K562 (cell line): ENCODE results near the gene RHOC. TPM values are rescaled to one million over a fixed set of nuclear protein-coding genes. Genes with fewer than 3 reads are reported as not detected.

ENCODE experiments used
- ATAC-seq: fragments of 200-7000 bp; cut with Tn5 transposase; 3 replicates; pipeline ENCODE4 v1.9.1; 2020; ENCODE audit warnings: moderate library complexity
- BruUV-seq: library from RNA; stranded (reverse); fragments of 400-500 nt; replicated peaks from 2 replicates; lab custom pipeline; 2021; lab: Mats Ljungman, UMichigan
- CTCF ChIA-PET: fragments of 300-600 bp; formaldehyde crosslinking; extraction: SDS; loops from one replicate; lab custom pipeline; 2021; ENCODE audit warnings: low intra/inter-chr PET ratio; lab: Yijun Ruan, JAX
- POLR2A ChIA-PET: fragments of 300-600, 350-650 bp; sonication (Branson Sonifier 250); formaldehyde crosslinking; extraction: SDS; loops from one replicate; lab custom pipeline; 2021; ENCODE audit warnings: antibody characterized with exemption, inconsistent platforms; lab: Yijun Ruan, JAX
- DNase-seq, 4 experiments: peaks; one replicate each; pipeline versions ENCODE4 v3.0.0 to v3.0.0-alpha.2; 2011 to 2018; ENCODE audit warnings: low spot score in 3 of 4, mixed read lengths in 3 of 4; ENCODE audit errors: extremely low read depth in 1 of 4
- FAIRE-seq: peaks from 2 replicates; lab custom pipeline; 2011; peaks lifted over from hg19 to GRCh38; lab: Jason Lieb, UNC
- H2AFZ ChIP-seq: 2 replicates; pipeline ENCODE4 v1.6.0; 2011; ENCODE audit warnings: low read depth, low read length, control low read depth, inconsistent platforms
- H3K27ac ChIP-seq: fragments of 200-600 bp; 3 replicates; pipeline ENCODE4 v1.8.0; 2011; ENCODE audit warnings: low read depth, mild to moderate bottlenecking, control low read depth, inconsistent platforms, low read length, moderate library complexity, mixed read lengths; ENCODE audit errors: extremely low read depth
- H3K27me3 ChIP-seq, 2 experiments: fragments of 300-600 bp in 1 of 2; 2 replicates in 1 of 2; 3 replicates in 1 of 2; pipeline versions ENCODE4 v1.6.0 to v1.8.0; 2011; ENCODE audit warnings: inconsistent platforms in 2 of 2, low read length in 2 of 2, mild to moderate bottlenecking in 1 of 2, mixed read lengths in 1 of 2, moderate library complexity in 1 of 2; ENCODE audit not compliant: control insufficient read depth in 2 of 2, insufficient read depth in 2 of 2
- H3K36me3 ChIP-seq: fragments of 300-600 bp; 3 replicates; pipeline ENCODE4 v1.8.0; 2011; ENCODE audit warnings: mild to moderate bottlenecking, low read length, inconsistent platforms; ENCODE audit not compliant: control insufficient read depth, insufficient read depth
- H3K4me1 ChIP-seq, 2 experiments: fragments of 200-600 bp in 1 of 2; replicated peaks in 1 of 2; 2 replicates in 1 of 2; 3 replicates in 1 of 2; pipeline versions ENCODE4 v1.5.1 to v1.8.0; 2011; ENCODE audit warnings: inconsistent platforms in 2 of 2, low read length in 2 of 2, mild to moderate bottlenecking in 1 of 2, mixed read lengths in 1 of 2, moderate library complexity in 1 of 2; ENCODE audit not compliant: control insufficient read depth in 2 of 2, insufficient read depth in 2 of 2
- H3K4me2 ChIP-seq: 2 replicates; pipeline ENCODE4 v1.6.1; 2011; ENCODE audit warnings: low read length, control low read depth, inconsistent platforms, mixed read lengths; ENCODE audit not compliant: insufficient read depth
- H3K4me3 ChIP-seq: fragments of 200-600 bp; sonication (generic), shearing (Covaris generic); 2 replicates; pipeline ENCODE4 v1.5.1; 2016; ENCODE audit warnings: control low read depth, inconsistent platforms
- H3K79me2 ChIP-seq: fragments of 200-600 bp; 3 replicates; pipeline ENCODE4 v1.8.0; 2011; ENCODE audit warnings: low read length, inconsistent platforms; ENCODE audit not compliant: control insufficient read depth, insufficient read depth
- H3K9ac ChIP-seq, 2 experiments: 2 replicates each; pipeline versions ENCODE4 v1.6.0 to v1.6.1; 2011; ENCODE audit warnings: low read depth in 2 of 2, low read length in 2 of 2, control low read depth in 1 of 2, inconsistent platforms in 1 of 2, mild to moderate bottlenecking in 1 of 2, mixed read lengths in 1 of 2; ENCODE audit not compliant: insufficient read depth in 1 of 2
- H3K9me1 ChIP-seq: one replicate; pipeline ENCODE4 v1.6.0; 2011; ENCODE audit warnings: inconsistent platforms, mild to moderate bottlenecking, low read length, moderate library complexity; ENCODE audit not compliant: control insufficient read depth, insufficient read depth
- H3K9me3 ChIP-seq: replicated peaks from 2 replicates; pipeline ENCODE4 v1.5.1; 2011; ENCODE audit warnings: low read depth, low read length, inconsistent platforms; ENCODE audit not compliant: control insufficient read depth, insufficient read depth
- H4K20me1 ChIP-seq: replicated peaks from 2 replicates; pipeline ENCODE4 v1.6.1; 2011; ENCODE audit warnings: low read length, inconsistent platforms, mixed read lengths; ENCODE audit not compliant: control insufficient read depth, insufficient read depth
- CUX1 ChIP-seq: fragments of 200-800 bp; sonication (Bioruptor generic); IDR thresholded peaks from 2 replicates; pipeline ENCODE4 v1.6.1; 2016; ENCODE audit warnings: missing genetic modification characterization, missing compliant biosample characterization
- KDM5B ChIP-seq: fragments of 200-600 bp; sonication (generic); IDR thresholded peaks from 2 replicates; pipeline ENCODE4 v1.6.1; 2012; ENCODE audit warnings: low read depth, mild to moderate bottlenecking, moderate library complexity, low read length, control low read depth, inconsistent platforms; ENCODE audit not compliant: insufficient replicate concordance
- MGA ChIP-seq: fragments of 450-650 bp; IDR thresholded peaks from 2 replicates; pipeline ENCODE4 v1.6.1; 2016; ENCODE audit warnings: mild to moderate bottlenecking, moderate library complexity
- WGBS: fragments of 100-300 bp; shearing (Covaris generic); methylation state at CpG from one replicate; pipeline ENCODE4 v1.1.6; 2016; ENCODE audit warnings: low coverage, mixed read lengths; ENCODE audit not compliant: insufficient coverage; ENCODE audit errors: missing lambda C conversion rate; 5-methylcytosine and 5-hydroxymethylcytosine counted together
- in situ Hi-C: fragments of 300-500 bp; cut with MboI; formaldehyde crosslinking; loops from 4 replicates; pipeline ENCODE4 v1.15.0; 2018; ENCODE audit warnings: inconsistent platforms, mixed read lengths
- intact Hi-C: fragments of 100-400 bp; cut with micrococcal nuclease; formaldehyde crosslinking; loops from 2 replicates; pipeline ENCODE4 v1.14.2; 2022
- polyA plus RNA-seq, 8 experiments: library from polyadenylated mRNA; depleted of rRNA in 4 of 8; stranded (reverse) in 5 of 8; unstranded in 3 of 8; fragments of >200 nt; fragmentation: Nextera tagmentation in 2 of 8; fragmentation: Illumina TruSeq in 1 of 8; extraction: Ambion mirVana in 2 of 8; extraction: Trizol in 1 of 8; gene quantifications; 2 replicates each; pipeline versions ENCODE4 v1.2.1 to v1.2.3, GENCODE V29; 2011 to 2014; ENCODE audit warnings: inconsistent platforms in 1 of 8, missing spikeins in 1 of 8
- total RNA-seq, 7 experiments: library from RNA; depleted of rRNA in 6 of 7; stranded (reverse); fragments of >200 nt in 6 of 7; fragmentation: Illumina TruSeq in 2 of 7; extraction: Trizol in 2 of 7; gene quantifications; 2 replicates each; pipeline versions ENCODE4 v1.2.1 to v1.2.3, GENCODE V29; 2011 to 2021; ENCODE audit warnings: low replicate concordance in 1 of 7

The RHOC gene
- total and polyA plus RNA-seq, 9 of the 15 experiments (the other 6 are each of a cell fraction or from before 2014, with no cell fraction given), result 35.2 to 364 (median 204) TPM

- Histone ChIP-seq H3K9ac (peak overlapping the region; percentile 82 to 88; a peak in 3 of 4 replicates), H3K27ac (peak overlapping the region; percentile 97), H3K4me2 (peak overlapping the region; percentile 73), H3K9me3 (no peaks in the 10 kb centered on the region), H3K36me3 (peaks cover 87% of the 10 kb centered on the region), H3K79me2 (peaks cover 48% of the 10 kb centered on the region), H3K27me3 (no peaks in the 10 kb centered on the region), H2AFZ (no peak overlapping the region), H3K4me1 (peaks cover 81 to 83% of the 10 kb centered on the region in 2 experiments), H3K4me3 (no peak overlapping the region; the same call in 1 of the 2 replicates), H3K9me1 (no peaks in the 10 kb centered on the region), H4K20me1 (no peaks in the 10 kb centered on the region)
- ChIA-PET POLR2A (interaction anchor here (0.9 to 8.7 kb wide), 12 partner anchors 8 to 70 kb away, joined by 3 to 104 read pairs (median 9); partner anchors contain the start of genes MOV10 and PPM1J), CTCF (no interaction called here)
- no peak for FAIRE-seq
- in situ Hi-C loops (no loop called here), intact Hi-C loops (loop anchor here (10.0 kb wide), 1 partner anchor 235 kb away; no protein-coding TSS in a partner anchor)
- DNase-seq, result peak in 1 of 4 experiments; percentile 21
- 63% methylated on average over 13 of the region's 13 CpGs for WGBS
- no TSS peak for BruUV-seq
- no peak for ATAC-seq
- TF ChIP-seq KDM5B (peak; percentile 33), CUX1 (CRISPR knock-in tag) (0 out of 2 replicates have a peak, but pooled peaks have one; percentile 7), MGA (no peak)
These were observed 7.3 kb downstream of the RHOC start for GRCh38 chr1:112699425-112700144.
